A549 treated with AZD9567 at 1 μM for 4 hours (cell line): ENCODE results near the gene EFR3B. TPM values are rescaled to one million over a fixed set of nuclear protein-coding genes. Genes with fewer than 3 reads are reported as not detected.

Experiments
- total RNA-seq: library from RNA; stranded (reverse); fragments of 200-300 nt; extraction: Qiagen RNA extraction; gene quantifications from 5 replicates; pipeline ENCODE4 v1.2.3, GENCODE V29; 2022; ENCODE audit not compliant: insufficient read depth

The EFR3B gene
- total RNA-seq: 8.8 to 10.0 TPM (median 9.7 TPM) in 5 replicates

GRCh38 chr2:25041928-25042320 lies at the start of gene EFR3B:
TSS of gene EFR3B (plus strand) at chr2:25042076. CDS start at chr2:25042313, 237 bp downstream.

GRCh38 chr2:25168256-25169072 lies 126.6 kb downstream of the EFR3B start, which contains the start of gene POMC:
TSS of gene POMC (minus strand) at chr2:25168580. CDS start at chr2:25164772, 3,808 bp downstream.

Other genes with a start within 250 kb of the EFR3B start
- 40.6 to 67.9 TPM (median 61.5 TPM) in 5 replicates for gene PTRHD1, start 248.7 kb upstream of the EFR3B start, total RNA-seq
- gene CENPO, start 248.7 kb upstream of the EFR3B start, total RNA-seq: 40.5 to 53.0 TPM (median 44.1 TPM) in 5 replicates
- gene ADCY3, start 121.8 kb upstream of the EFR3B start, total RNA-seq: 76.4 to 92.6 TPM (median 83.7 TPM) in 5 replicates
- 1.3 to 2.8 TPM (median 1.9 TPM) in 5 replicates for gene DNAJC27, start 70.1 kb upstream of the EFR3B start, total RNA-seq
- gene POMC, start 126.5 kb downstream of the EFR3B start, total RNA-seq: not detected in 5 replicates